Germinal center (tissue), 1 donor: Measurements from ENCODE around the gene MNAT1.
"Not testable (repeated sequence)": the region's sequence is repeated elsewhere in the genome, so short reads cannot be mapped to it uniquely, and the experiment has no call there.

ENCODE experiments used
- DNase-seq: peaks from one replicate; pipeline ENCODE4 v3.0.0; 2012; ENCODE audit warnings: mixed read lengths, low spot score

The MNAT1 gene

GRCh38 chr14:60882219-60882618 lies 147.7 kb downstream of the MNAT1 start:
- DNase-seq, result no peak

- DNase-seq, result no peak
Observed at GRCh38 chr14:60884134-60884533, 149.6 kb downstream of the MNAT1 start.

DNA sequence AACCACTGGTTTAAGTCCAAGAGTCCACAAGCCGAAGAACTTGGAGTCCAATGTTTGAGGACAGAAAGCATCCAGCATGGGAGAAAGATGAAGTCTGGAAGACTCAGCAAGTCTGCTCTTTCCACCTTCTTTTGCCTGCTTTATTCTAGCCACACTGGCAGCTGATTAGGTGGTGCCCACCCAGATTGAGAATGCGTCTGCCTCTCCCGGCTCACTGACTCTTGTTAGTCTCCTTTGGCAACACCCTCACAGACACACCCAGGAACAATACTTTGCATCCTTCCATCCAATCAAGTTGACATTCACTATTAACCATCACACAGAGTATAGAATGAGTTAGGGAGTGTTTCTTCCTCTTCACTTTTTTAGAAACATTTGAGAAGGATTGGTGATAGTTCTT lies 156.1 kb downstream of the MNAT1 start:
- DNase-seq, result not testable (repeated sequence)

- peak; percentile 3 for DNase-seq
Observed at GRCh38 chr14:60893911-60894310, 159.3 kb downstream of the MNAT1 start.

DNA sequence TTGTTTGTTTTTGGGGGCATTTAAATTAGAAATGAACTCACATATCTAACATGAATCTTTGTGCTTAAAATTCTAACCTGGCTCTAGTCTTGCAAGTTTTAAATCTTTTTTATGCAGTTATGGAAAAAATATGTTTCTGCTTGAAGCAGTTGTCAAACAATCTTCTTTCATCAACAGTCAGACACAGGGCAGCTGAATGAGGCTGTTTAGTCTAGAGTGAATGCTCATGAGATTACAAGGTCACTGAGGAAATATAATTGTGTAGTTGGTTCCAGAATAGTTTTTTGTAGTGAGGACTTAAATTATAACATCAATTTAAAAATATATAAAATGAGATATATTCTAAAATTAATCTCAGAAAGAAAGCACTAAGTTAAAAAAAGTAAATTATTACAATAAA lies 169.8 kb downstream of the MNAT1 start:
- no peak for DNase-seq

- DNase-seq, result no peak
Observed at GRCh38 chr14:60905923-60906322, 171.4 kb downstream of the MNAT1 start.

GRCh38 chr14:60915781-60916180 lies 181.2 kb downstream of the MNAT1 start:
- no peak for DNase-seq

GRCh38 chr14:60922050-60922449 lies 187.5 kb downstream of the MNAT1 start:
- DNase-seq, result no peak

GRCh38 chr14:60925286-60925685 lies 190.7 kb downstream of the MNAT1 start:
- no peak for DNase-seq

- no peak for DNase-seq
Observed at GRCh38 chr14:60926002-60926401, 191.4 kb downstream of the MNAT1 start.

DNA sequence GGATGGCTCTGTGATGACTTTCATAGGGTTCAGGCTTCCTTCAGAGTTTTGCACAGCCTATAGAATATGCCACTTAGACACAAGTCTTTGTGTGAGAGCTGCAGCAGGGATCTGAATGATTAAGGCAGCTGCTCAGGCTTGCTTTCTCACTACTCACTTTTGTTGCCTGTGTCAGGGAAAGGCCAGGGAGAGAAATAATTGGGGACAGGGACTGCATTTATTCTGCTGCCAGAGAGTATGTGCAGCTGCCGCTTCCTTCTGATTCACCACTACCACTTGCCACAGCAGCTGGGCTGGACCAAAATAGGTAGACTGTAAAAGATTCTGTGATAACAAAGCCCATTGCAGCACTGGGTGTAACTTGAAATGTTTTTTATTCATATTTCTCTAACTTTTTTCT lies 196.7 kb downstream of the MNAT1 start:
- no peak for DNase-seq

GRCh38 chr14:60933920-60934655 lies 199.5 kb downstream of the MNAT1 start:
- no peak for DNase-seq

DNA sequence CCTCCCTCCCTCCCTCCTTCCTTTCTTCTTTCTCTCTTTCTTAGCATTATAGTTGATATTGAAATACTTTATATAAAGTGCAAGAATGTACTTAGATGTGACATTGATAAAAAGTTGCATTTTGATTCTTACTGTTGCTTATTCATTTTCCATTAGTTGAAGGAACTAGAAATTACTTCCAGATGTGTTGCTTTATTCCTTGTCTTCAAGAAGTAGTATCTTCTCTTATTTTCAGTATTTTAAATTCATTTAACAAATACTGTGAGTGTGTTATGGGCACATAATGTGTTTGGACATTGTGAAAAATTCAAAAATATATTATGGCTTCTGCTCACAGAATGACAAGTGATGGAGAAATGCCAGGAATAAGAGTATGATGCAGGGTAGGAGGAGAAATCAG lies 200.8 kb downstream of the MNAT1 start:
- no peak for DNase-seq

DNA sequence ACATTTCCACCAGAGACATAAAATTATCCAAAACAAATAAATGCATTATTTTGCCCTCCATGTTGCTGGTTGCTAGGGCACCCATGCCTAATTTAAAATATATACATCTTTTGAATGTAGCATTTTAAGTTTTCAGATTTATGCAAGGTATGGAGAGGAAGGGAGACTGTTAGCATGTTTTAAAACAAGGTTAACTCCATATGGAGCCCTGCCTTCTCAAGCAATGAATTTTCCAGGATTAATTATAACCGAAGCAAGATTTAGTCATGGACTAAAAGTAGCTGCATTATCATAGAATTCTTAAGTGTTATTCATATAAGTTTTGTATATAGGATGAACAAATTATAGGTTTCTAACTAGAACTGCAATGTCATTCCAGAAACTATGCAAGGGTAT lies 209.1 kb downstream of the MNAT1 start:
- no peak for DNase-seq

- no peak for DNase-seq
Observed at GRCh38 chr14:60944204-60944603, 209.6 kb downstream of the MNAT1 start.

GRCh38 chr14:60945984-60946383 lies 211.4 kb downstream of the MNAT1 start:
- DNase-seq, result no peak

DNA sequence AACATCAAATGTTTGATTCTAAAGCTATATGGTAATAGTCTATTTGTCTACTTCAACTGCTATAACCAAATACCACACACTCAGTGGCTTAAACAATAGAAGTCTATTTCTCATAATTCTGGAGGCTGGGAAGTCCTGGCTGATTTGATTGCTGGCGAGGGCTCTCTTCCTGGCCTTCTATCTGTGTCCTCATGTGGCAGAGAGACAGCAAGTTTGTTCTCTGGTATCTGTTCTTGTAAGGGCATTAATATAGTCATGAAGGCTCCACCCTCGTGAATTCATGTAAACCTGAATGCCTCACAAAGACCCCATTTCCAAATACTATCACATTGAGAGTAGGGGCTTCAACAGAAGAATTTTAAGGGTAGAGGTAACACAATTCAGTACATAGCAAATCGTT lies 212.2 kb downstream of the MNAT1 start:
- no peak for DNase-seq

DNA sequence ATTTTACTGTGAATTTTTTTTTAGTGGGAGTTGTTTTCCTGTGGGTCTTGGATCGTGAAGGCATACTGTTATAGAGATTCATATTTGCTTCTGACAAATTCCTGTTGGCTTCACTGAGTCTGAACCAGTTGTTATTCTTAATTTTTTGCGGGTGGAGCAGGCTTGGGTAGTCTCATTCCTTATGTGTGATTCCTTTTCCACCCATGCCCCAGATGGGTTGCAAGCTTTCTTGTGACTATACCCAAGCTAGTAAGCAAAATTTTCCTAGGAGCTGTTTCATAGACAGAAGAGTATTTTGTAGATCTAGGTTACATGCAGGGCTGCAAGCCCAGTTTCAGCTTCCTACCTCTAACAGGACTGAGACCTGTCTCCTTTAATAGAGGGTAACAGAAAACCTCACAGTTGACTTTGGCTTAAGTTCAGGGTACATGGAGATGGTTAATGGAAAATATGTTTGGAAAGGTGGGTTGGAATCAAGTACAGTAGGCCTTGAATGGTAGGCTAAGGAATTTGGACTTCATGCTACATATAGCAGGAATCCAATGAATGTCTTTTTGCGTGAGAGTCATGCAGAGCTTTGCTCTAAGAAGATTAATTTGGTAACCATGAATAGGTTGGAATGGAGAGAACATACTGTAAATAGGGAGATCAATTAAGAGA lies 217.3 kb downstream of the MNAT1 start:
- DNase-seq, result no peak

- DNase-seq, result no peak
Observed at GRCh38 chr14:60956202-60956601, 221.6 kb downstream of the MNAT1 start.

- no peak for DNase-seq
Observed at GRCh38 chr14:60956632-60957031, 222.1 kb downstream of the MNAT1 start.

- DNase-seq, result no peak
Observed at GRCh38 chr14:60958146-60958545, 223.6 kb downstream of the MNAT1 start.

- no peak for DNase-seq
Observed at GRCh38 chr14:60963761-60964160, 229.2 kb downstream of the MNAT1 start.

- no peak for DNase-seq
Observed at GRCh38 chr14:60964904-60965303, 230.3 kb downstream of the MNAT1 start.

- DNase-seq, result no peak
Observed at GRCh38 chr14:60965402-60965801, 230.8 kb downstream of the MNAT1 start.
